ENCODE measurements around the gene RAB28.

RAB28 gene

DNA sequence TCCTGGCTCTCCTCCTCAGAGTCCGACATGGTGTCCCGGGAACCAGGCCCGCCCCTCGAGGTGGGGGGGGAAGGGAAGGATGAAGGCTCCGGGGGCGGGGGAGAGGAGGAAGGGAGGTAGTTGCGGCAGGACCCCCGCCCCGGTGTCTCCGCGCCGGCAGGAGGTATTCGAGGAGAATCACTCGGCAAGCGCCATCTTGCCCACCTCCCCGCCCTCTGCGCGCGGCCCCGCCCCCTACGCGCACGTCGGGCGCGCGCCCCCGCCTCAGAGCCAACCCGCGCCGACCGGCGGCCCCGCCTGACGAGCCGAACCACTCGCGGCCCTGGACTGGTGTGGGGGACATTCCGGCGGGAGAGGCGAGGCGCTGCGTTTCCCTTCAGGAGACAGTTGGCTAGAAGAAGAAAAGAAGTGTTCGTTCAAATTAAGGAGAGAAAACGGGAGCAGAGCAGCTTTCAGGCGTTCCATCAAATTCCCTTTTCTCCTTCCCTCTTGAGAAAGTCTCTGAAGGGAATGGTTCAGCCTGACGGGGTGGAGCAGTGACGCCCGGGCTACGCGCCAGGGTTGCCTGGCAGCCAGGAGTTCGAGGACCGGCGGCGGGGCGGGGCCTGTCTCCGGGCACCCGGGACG is at the start of gene RAB28:
Gene RAB28, minus strand, starts transcription at position 219 of the 627 bp plus-strand sequence.
- peak; percentile 85 to 87 for DNase-seq (ENCODE audit: extremely low read depth in 1 of 2, low read depth in 1 of 2)

DNA sequence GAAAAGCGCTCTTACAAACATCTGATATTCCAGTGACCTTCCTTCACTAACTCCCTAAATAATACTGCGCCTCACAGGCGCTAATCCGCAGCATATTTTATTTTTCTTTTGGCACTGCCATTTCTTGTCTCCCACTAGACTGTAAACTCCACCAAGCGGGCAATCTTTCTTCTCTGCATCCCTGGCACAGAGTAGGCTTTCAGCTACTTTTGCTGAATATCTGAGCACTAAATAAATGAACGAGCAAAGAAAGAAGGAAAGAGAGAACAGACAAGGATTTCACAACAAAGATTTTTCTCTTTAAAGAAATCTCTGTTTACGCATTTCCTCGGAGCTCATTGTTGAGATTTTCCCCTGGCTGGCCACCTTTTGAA is 47.5 kb upstream of the RAB28 start:
- no peak for DNase-seq (ENCODE audit: extremely low read depth in 1 of 2, low read depth in 1 of 2)

DNA sequence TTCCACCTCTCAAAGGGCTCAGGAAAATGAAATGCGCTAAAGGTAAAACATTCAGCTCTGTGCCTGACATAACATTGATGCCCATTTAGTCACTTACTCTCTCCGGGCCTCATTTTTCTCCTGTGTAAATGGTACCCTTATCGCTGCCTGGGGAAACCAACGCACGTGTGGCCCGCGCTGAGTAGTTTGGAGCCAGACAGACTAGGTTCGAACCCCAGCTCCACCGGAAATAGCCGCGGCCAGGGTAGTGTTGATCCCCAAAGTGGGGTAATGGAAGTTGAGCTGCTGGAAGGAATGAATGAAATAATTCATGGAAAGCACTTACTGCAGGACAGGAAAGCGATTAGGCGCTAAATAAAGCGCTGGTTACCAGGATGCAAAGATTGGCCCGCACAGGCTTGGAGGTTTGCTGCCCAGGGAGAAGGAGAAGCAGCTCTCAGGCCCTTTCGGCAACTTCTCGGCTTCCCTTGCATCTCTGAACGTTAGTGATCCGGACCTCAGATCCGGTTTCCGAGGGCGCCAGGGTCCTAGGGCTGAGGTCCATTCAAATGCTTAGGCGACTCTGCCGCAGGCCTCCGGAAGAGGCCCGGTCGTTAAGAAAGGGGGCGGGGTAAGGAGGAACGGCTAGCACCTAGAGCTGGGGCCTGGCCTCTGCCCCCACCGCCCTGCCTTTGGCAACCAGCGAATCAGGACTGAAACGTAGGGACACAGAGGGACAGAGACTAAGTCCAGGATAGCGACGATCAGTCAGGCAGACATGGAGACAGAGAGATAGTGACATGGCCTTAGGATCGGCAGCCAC is 46.9 kb upstream of the RAB28 start:
- DNase-seq (ENCODE audit: extremely low read depth in 1 of 2, low read depth in 1 of 2): no peak

DNA sequence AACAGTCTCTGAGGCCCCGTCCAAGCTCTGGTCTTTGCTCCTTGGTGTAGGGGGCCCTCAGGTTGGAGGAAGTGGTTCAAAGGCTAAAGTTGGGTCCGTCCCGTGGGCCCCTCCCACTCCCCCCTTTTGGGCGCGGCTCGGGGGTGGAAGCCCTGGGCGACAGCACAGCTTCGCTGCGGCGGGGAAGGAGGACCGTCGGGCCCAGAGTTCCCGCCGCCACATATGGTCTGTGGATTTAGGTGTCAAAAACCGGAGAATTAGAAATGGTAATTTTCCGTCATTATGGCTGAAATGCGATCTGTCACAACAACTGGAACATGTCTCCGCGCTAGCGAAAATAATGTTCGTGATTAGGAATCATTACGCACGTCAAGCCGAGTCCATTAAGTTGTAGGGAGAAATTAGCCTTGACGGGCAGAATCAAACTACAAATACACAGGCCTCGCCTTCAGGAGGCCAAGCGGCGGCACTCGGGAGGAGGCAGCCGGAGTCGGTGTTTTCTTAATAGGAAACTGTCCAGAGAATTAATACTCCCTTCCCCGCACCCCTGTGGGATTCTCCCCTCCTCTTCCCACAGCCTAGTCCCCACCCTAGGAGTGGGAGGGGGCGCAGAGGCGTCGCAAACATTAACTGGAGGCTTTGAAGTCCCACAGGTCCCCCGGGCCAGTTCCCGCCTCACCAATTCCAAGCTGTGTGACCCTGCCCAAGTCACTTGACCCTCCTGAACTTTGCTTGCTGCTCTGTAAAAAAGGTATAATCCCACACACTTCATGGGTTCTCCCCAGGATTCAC is 45.2 kb upstream of the RAB28 start:
- no peak for DNase-seq (ENCODE audit: extremely low read depth in 1 of 2, low read depth in 1 of 2)

DNA sequence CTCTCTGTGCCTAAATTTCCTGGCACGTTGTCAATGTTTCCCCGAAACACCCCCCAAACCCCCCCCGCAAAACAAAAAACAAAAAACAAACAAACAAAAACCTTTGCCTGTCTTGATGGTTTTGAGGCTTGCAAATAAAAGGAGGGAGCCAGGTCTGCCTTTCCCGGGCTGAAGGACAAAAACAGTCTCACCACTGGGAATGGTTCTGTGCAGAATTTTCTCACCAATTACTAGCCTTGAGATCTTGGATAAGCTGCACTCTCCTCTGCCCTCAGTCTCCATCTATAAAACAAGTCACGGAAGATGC is 44.6 kb upstream of the RAB28 start:
- no peak for DNase-seq (ENCODE audit: extremely low read depth in 1 of 2, low read depth in 1 of 2)

DNA sequence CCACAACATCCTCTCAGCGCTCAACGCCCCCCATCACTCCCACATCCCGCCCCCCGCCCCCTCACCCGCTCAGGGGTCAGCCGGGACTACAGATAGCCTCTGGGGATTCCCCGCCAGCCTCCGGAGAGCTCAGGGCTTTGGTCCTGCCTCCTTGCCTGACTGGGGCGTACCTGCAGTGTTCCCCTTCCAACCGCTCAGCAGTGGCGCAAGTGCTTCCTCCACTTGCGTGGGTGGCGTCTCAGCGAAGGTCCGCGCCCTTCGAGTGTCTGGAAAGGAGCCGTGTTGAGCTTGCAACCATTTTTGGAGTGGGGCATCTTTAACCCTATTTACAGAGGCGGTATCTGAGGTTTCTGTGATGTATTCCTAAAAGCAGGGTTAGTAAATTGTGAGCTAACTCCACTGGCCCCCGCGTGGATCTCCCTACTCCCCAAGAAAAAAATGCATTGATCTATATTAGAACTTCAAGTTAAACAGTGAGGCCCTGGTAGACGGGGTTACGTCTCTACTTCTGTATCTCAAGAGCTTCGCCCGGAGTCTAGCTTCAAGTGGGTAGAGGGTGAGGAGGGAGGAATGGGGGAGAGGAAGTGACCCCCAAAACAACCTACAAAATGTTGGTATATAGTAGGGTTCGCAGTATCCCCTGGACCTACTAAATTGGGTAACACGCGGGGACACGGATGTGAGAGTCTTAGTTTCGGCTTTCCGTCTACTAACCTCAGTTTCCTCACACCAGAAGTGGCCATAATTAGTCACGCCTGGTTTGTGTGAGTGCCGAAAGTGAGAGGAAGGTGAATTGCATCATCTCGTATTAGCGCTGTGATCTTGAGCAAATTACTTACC is 44.1 kb upstream of the RAB28 start:
- DNase-seq (ENCODE audit: extremely low read depth in 1 of 2, low read depth in 1 of 2): peak in 1 of 2 donors; percentile 42

DNA sequence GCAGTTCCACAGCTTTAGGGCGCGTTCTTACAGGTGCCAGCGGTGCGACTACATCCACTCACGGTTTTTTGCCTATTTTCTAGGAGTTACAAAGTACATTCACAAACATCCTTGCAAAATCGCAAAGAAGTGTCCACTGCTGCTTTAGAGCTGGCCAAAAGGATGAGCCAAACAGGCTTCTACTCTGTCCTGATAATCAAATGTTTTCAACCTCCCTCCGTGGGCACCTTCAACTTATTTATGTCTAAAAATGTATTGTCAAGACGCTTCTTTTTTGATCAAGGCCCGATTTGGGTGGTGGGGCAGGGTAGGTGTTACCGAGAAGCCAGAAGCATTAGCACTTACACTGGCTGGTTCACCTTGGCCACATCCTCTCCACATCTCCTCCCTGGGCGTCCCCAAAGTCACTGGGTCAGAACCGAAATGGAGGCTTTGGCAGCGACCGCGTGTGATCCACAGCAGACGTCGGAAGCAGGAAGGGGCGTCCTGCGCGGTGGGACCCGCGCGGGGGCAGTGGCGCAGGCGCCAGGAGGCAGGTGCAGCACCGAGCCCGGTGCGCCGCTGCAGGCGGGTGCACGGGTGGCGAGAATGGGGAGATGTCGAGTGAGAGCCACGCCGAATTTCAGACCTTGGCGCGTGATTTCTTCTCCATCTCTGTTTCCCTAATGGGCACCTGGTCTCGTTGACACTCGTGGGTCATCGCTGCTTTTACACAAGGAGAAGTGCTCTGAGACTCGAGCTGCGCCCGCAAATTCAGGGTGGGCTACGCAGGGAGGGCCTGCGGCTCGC is 43.2 kb upstream of the RAB28 start:
- no peak for DNase-seq (ENCODE audit: extremely low read depth in 1 of 2, low read depth in 1 of 2)

DNA sequence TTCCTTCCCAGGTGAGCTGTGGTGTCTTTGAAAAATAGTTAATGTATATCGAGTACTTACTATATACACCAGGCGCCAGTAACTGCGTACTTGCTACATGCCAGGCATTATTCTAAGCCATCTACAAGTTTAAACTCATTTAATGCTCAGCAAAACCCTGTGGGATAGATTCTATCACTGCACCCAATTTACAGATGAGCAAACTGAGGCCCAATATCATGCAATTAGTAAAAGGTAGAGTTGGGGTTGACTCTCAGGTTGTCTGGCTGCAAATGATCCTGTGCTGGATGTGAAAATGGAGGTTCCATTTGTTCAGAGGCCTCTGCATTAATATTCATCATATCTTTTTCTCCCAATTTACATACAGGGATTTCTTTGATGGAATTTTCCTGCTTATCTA is 42.5 kb upstream of the RAB28 start:
- DNase-seq (ENCODE audit: extremely low read depth in 1 of 2, low read depth in 1 of 2): no peak

DNA sequence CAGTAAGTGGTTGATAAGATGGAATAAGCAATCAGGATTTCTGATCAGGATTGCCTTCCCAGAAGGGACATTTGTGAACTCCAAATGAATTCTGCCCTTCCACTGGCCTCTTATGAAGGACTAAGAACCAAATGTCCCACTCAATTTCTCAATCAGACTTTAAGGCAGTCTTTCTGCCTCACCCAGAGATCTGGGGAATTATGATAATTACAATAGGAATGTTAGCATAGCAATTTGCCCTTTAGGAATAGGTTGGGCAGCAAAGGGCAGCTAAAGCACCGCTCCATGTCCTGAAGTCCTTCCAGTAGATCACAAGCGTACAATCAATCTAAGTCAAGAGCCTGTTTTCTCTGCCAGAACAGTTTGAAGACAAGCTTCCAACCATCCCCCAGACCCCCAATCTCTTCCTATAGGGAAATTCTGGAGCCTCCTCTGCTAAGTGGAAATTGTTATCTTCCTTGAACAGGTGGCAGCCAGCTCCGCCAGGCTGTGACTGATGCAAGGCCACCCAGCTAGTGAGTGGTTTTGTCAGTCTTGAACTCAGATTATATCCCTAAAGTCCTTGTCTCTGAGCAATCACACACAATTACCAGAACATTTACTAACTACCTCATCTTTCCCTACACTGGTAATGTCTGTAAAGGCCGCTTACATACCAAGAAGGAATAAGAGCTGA is 41.6 kb upstream of the RAB28 start:
- no peak for DNase-seq (ENCODE audit: extremely low read depth in 1 of 2, low read depth in 1 of 2)

DNA sequence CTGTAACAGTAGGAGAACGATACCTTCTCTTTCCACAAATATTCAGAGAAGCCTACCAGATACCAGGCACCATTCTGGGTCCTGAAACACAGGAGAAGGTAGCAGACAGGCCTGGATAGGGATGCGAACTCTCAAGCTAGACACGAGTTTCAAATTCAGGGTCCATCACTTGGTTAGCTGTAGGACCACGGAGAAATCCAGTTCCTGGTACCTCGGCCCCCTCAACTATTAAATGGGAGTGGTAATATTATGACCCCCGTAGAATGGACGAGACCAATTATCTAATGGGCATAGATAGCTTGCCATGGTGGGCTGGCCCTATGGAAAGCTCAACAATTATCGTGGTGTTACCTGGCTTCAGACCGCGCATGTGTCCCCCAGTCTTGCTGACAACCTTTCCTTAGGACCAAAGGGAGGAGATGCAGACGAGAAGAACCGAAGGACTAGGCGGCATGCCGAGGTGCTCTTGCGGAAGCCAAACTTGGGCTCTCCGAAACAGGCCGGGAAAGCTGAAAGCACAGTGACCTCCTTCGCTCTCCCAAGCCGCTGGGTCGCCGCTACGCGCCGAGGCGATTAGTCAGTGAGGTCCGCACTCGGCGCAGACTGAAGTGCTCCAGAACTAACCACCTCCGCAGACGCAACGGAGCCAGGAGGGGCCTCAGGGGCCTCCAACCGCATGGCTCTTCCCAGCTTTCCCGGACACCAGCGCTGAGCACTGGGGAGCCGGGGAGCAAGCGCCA is 40.5 kb upstream of the RAB28 start:
- DNase-seq (ENCODE audit: extremely low read depth in 1 of 2, low read depth in 1 of 2): no peak

DNA sequence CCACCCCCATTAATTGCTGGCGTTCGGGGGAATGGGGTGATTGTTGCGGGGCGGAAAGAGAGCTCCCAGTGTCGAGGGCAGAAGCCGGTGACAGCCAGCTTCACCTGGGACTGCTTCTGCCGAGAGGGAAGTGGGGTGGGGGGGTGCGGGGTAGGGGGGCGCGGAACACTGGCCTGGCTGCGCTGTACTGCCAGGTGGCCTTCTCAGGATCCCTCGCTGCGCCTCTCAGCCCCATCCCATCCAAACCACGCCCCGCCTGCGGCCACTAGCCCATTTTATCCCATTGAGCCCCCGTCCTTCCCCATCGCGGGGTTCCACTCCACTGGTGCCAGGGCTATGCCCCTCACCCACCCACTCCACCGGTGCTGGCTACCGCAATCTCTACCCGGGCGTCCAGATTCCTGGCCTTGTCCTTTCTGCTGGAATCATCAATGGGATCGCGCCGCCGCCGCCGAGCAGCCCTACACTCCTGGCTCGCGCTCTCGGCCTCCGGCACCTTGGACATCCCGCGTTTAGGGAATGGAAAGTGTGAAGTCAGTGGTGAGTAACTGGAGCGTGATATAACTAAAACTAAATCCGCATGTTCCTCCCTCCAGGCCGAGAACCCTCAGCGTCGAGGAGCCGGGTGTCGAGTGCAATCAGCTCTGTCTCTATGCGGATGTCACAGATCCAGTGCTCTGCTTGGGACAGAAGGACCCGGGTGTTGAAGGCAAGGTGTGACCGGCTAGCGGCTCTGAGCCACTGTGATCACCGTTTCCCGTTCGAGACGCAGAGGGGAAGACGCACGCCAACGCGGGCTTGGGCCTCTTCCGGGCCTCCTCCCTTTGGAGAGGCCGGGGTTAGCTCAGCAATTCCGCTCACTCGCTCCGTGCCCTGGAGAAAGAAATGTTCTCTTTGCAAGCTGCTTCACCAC is 39.7 kb upstream of the RAB28 start:
- DNase-seq (ENCODE audit: extremely low read depth in 1 of 2, low read depth in 1 of 2): no peak

DNA sequence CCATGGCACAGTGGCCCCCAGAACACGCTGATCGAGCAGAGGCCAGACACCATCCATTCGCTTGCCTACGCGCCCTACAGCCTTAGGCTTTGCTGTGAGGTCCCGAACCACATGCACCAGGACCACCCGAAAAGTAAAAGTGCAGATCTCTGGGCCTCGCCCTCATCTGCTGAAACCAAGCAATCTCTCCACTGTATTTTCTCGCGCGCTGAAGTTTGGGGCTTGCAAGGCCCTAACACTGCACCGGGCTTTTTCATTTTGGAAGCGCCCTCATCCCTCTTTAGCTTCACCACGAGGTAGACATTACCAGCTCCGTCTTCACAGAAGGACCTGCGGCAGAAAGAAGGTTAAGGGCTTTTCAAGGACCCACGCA is 39.0 kb upstream of the RAB28 start:
- DNase-seq (ENCODE audit: extremely low read depth in 1 of 2, low read depth in 1 of 2): no peak

DNA sequence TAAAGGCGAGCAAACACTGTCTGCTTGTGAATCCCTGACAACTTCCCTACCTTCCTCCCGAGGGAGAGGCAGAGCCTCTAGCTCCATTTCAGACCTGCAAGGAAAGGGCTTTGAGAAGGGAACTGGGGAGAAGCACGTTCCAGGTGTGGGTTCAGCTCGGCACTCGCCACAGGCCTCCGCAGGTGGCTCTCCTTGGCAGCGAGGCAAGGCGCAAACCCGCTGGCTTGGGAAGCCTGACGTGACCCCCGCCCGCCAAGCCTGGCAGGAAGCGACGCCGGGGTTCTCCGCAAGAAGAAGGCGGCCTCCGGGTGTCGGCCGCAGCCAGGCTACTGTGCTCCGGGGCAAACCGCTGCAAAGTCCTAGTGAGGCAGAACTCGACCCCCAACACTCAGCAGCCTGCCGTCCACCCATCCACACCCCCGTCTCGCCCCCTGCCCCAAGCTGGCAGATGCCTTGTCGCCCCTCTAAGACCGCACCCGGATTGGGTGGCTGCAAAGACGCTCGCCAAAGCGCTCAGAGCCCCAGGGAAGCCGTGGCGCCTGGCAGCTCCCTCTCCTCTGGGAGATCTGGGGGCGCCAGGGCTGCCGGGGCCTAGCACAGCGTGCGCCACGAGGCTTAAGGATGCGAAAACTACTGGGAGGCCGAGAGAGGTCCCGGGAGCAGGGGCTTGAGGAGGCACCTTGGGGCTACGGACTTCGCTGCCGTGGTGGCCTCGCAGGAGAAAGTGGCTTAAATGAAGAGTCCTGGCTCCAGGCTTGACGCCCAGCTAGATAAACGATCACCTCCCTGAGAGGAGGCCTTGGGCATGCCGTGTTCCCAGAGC is 38.4 kb upstream of the RAB28 start:
- DNase-seq (ENCODE audit: extremely low read depth in 1 of 2, low read depth in 1 of 2): no peak

DNA sequence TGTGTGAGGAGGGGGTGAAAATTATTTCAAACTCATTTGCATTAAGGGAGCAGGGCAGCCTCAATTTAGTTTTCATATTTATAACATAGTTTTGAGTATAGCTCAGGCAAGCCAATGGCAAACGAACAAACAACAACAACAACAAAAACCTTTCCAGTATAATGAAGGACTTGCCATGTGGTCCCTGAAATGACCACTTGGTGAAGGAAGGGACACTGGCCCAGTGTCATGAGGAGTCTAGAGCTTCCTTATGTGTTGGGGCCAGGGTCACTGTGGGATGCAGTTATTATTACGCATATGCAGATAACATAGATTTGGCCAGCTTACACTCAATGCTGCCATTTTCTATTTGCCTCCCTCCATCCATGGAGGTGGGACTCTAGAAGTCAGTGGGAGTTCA is 36.9 kb upstream of the RAB28 start:
- no peak for DNase-seq (ENCODE audit: extremely low read depth in 1 of 2, low read depth in 1 of 2)

DNA sequence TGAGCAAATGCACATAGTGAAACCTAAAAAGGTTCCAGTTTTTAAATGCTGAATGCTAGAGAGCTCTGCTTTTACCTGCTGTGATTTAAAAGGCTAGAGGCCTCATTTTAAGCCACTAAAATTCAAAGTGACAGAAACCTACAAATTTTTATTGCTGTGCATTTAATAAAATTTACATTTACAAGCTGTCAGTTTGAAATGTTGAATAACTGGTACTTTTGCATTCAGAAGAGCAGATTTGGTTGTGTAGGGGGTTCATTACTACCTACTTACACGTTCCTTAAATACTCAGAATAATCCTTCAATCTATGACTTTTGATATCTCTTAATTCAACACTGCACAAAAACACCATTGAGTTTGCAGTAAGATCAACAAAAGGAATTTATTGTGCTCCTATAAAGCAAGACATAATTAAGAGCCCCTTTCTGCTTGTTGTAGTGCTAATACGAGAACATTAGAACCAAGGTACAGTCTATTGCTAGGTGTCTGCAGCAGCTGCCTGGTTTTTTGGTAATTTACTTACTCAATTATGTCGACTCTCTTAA is 32.2 kb upstream of the RAB28 start:
- DNase-seq (ENCODE audit: extremely low read depth in 1 of 2, low read depth in 1 of 2): no peak

DNA sequence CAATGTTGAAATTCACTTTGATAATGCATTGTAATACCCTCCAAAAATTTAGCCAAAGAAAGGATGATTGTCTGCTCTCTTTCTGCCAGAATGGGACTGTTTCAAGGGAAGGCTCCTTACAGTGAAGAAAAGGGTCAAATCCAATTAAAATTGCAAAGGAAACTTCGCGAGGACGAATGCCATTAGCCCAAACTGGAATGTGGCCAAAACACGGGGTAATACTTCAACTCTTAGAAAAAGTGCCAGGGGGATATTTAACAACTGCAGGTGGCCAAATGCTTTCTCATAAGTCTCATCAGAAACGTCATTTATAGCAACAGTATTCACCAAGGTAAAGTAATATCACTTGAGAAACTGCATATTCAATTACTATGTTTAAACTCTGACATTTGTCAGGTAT is 31.1 kb upstream of the RAB28 start:
- no peak for DNase-seq (ENCODE audit: extremely low read depth in 1 of 2, low read depth in 1 of 2)

DNA sequence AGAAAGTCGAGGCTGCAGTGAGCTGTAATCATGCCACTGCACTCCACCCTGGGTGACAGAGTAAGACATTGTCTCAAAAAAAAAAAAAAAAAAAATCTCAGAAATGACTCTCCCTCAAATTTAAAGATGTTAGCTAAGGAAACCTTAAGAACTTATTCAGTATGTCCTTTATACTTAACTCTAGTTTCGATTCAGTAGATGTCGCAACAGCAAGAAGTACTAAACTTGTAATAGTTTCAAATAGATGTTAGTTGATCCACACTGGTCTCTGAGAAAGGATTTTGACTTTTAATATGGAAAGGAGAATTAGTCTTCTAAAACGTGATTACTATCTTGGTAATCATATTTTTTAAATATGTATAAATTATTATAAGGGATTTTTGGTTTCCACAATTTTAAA is 30.6 kb upstream of the RAB28 start:
- no peak for DNase-seq (ENCODE audit: extremely low read depth in 1 of 2, low read depth in 1 of 2)

Data from stimulated activated CD8-positive, alpha-beta memory T cell treated with anti-CD3 and anti-CD28 coated beads, Interleukin-7, amount 100 ng/mL, for 48 hours (primary cell).